Natural killer cell (primary cell): ENCODE data around the gene P3H2. TPM values are rescaled to one million over a fixed set of nuclear protein-coding genes. Genes with fewer than 3 reads are reported as not detected.

Experiments used
- ATAC-seq, 3 donors: fragments of 150-1000 bp in 2 of 3; fragments of 200-7000 bp in 1 of 3; cut with Tn5 transposase; 1 replicate in 1 of 3; 2 replicates in 2 of 3; pipeline ENCODE4 v1.10.0; 2021; ENCODE audit warnings: mild to moderate bottlenecking in 2 of 3, moderate library complexity in 2 of 3
- DNase-seq, 2 donors: peaks; one replicate each; pipeline versions ENCODE4 v3.0.0 to v3.0.0-alpha.2; 2013 to 2021; ENCODE audit warnings: mixed read lengths in 1 of 2
- H3K27ac ChIP-seq: one replicate; pipeline ENCODE4 v1.5.1; 2013; ENCODE audit warnings: mild to moderate bottlenecking, low read length
- H3K27me3 ChIP-seq: one replicate; pipeline ENCODE4 v1.6.1; 2013; ENCODE audit warnings: low read length; ENCODE audit not compliant: control insufficient read depth, insufficient read depth
- H3K36me3 ChIP-seq: one replicate; pipeline ENCODE4 v1.6.1; 2013; ENCODE audit warnings: low read length; ENCODE audit not compliant: control insufficient read depth, insufficient read depth
- H3K4me1 ChIP-seq: one replicate; pipeline ENCODE4 v1.6.1; 2013; ENCODE audit warnings: low read length; ENCODE audit not compliant: control insufficient read depth, insufficient read depth
- H3K4me3 ChIP-seq: one replicate; pipeline ENCODE4 v1.5.1; 2013; ENCODE audit warnings: low read length
- H3K9me3 ChIP-seq: one replicate; pipeline ENCODE4 v1.6.1; 2013; ENCODE audit warnings: low read length; ENCODE audit not compliant: control insufficient read depth, insufficient read depth
- H3K27ac Mint-ChIP-seq, 2 donors: one replicate each; pipeline ENCODE4 v1.8.0; 2022; ENCODE audit warnings: mild to moderate bottlenecking in 2 of 2, mixed read lengths in 2 of 2, moderate library complexity in 1 of 2
- H3K27me3 Mint-ChIP-seq, 2 donors: one replicate each; pipeline ENCODE4 v1.8.0; 2022; ENCODE audit warnings: low read depth in 2 of 2, mixed read lengths in 2 of 2
- H3K36me3 Mint-ChIP-seq: one replicate; pipeline ENCODE4 v1.8.0; 2022; ENCODE audit warnings: mixed read lengths
- H3K4me1 Mint-ChIP-seq, 2 donors: one replicate each; pipeline ENCODE4 v1.8.0; 2022; ENCODE audit warnings: mixed read lengths in 2 of 2
- H3K4me3 Mint-ChIP-seq: one replicate; pipeline ENCODE4 v1.8.0; 2022; ENCODE audit warnings: mild to moderate bottlenecking, moderate library complexity, mixed read lengths
- H3K9me3 Mint-ChIP-seq, 2 donors: one replicate each; pipeline ENCODE4 v1.8.0; 2022; ENCODE audit warnings: mixed read lengths in 2 of 2
- CTCF ChIP-seq: fragments of 200-600 bp; IDR thresholded peaks from one replicate; pipeline ENCODE4 v1.8.0; 2022; ENCODE audit warnings: antibody characterized with exemption
- WGBS: methylation state at CpG from one replicate; pipeline ENCODE4 v1.1.7; 2013; ENCODE audit warnings: missing lambda C conversion rate; ENCODE audit not compliant: insufficient coverage; 5-methylcytosine and 5-hydroxymethylcytosine counted together
- intact Hi-C: fragments of 100-400 bp; cut with micrococcal nuclease; formaldehyde crosslinking; loops from one replicate; pipeline ENCODE4 v1.14.2; 2022
- total RNA-seq, 4 donors: library from RNA; stranded (reverse); fragments of 120-200 nt in 1 of 4; gene quantifications; one replicate each; pipeline versions ENCODE4 v1.2.3 to v1.2.4, GENCODE V29; 2013 to 2022

The P3H2 gene
- total RNA-seq, 3 donors from 2014 or later (not counting 1 experiment from before 2014, with no cell fraction given), result 0.43 to 1.0 (median 0.64) TPM

DNA sequence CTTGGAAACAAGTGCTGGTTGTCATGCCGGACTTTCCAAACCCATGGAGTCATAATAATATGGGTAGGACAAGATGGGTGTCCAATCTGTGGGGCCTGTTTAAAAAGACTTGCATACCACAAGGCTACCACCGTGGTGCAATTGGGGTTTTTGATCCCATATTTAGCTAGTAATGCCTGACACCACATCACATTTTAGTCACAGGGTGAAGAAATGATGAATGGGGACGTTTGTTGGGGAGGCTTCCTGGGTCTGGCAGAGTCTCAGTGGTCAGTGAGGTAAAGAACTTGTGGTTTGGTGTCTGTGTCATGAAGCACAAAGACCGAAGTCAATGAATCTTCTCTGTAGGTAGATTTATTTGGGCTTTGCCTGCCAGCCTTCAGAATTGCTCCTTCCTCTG is 31.0 kb downstream of the P3H2 start:
- ATAC-seq (no peak), DNase-seq (no peak)
- intact Hi-C loops, result no loop called here
- Histone ChIP-seq H3K36me3 (no peaks in the 10 kb centered on the region), H3K27me3 (no peaks in the 10 kb centered on the region), H3K27ac (no peak overlapping the region), H3K4me1 (no peaks in the 10 kb centered on the region), H3K9me3 (no peaks in the 10 kb centered on the region), H3K4me3 (no peak overlapping the region)
- TF ChIP-seq CTCF, result no peak
- Mint-ChIP-seq H3K36me3 (no peaks in the 10 kb centered on the region), H3K9me3 (peaks cover 2 to 3% of the 10 kb centered on the region in 2 donors), H3K27me3 (no peaks in the 10 kb centered on the region), H3K4me1 (no peaks in the 10 kb centered on the region), H3K4me3 (no peak overlapping the region), H3K27ac (no peak overlapping the region)
- 58% methylated on average over 4 of the region's 4 CpGs for WGBS

DNA sequence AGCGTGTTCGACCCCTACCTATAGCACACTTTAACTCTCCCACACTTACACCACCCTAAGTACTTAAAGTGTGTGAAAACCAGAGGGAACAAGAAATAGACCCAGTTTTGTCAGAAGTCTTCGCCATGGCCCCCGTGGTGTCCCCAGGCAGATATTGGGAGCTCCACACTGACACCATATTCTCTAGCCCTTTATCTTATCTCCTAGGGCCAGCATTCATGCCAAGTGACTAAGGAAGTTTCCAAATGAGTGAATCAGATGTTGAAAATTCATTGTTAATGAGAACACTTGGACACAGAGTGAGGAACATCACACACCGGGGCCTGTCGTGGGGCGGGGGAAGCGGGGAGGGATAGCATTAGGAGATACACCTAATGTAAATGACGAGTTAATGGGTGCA is 31.8 kb downstream of the P3H2 start:
- H3K27me3 ChIP-seq, result no peaks in the 10 kb centered on the region
- no peaks in the 10 kb centered on the region for H3K27me3 Mint-ChIP-seq
- H3K4me3 Mint-ChIP-seq, result no peak overlapping the region
- intact Hi-C loops, result no loop called here
- no peak overlapping the region for H3K27ac Mint-ChIP-seq
- no peaks in the 10 kb centered on the region for H3K4me1 ChIP-seq
- WGBS, result 94% methylated on average over 7 of the region's 9 CpGs
- H3K36me3 Mint-ChIP-seq, result no peaks in the 10 kb centered on the region
- ATAC-seq (no peak), DNase-seq (no peak)
- H3K4me1 Mint-ChIP-seq, result no peaks in the 10 kb centered on the region
- no peaks in the 10 kb centered on the region for H3K9me3 ChIP-seq
- no peaks in the 10 kb centered on the region for H3K36me3 ChIP-seq
- TF ChIP-seq CTCF, result no peak
- H3K27ac ChIP-seq, result no peak overlapping the region
- H3K9me3 Mint-ChIP-seq, result peaks cover 2 to 3% of the 10 kb centered on the region in 2 donors
- H3K4me3 ChIP-seq, result no peak overlapping the region

- Histone ChIP-seq H3K27ac (no peak overlapping the region), H3K27me3 (no peaks in the 10 kb centered on the region), H3K4me3 (no peak overlapping the region), H3K9me3 (no peaks in the 10 kb centered on the region), H3K4me1 (no peaks in the 10 kb centered on the region), H3K36me3 (no peaks in the 10 kb centered on the region)
- no peak for ATAC-seq
- Mint-ChIP-seq H3K27me3 (no peaks in the 10 kb centered on the region), H3K4me1 (no peaks in the 10 kb centered on the region), H3K4me3 (no peak overlapping the region), H3K27ac (no peak overlapping the region), H3K9me3 (no peaks in the 10 kb centered on the region), H3K36me3 (no peaks in the 10 kb centered on the region)
- 90% methylated on average over 2 of the region's 2 CpGs for WGBS
- intact Hi-C loops, result no loop called here
- no peak for DNase-seq
- no peak for TF ChIP-seq CTCF
Observed at GRCh38 chr3:190086191-190086590, 34.5 kb downstream of the P3H2 start.

- H3K9me3 Mint-ChIP-seq, result no peaks in the 10 kb centered on the region
- TF ChIP-seq CTCF, result no peak
- no peaks in the 10 kb centered on the region for H3K36me3 Mint-ChIP-seq
- intact Hi-C loops, result no loop called here
- no peaks in the 10 kb centered on the region for H3K4me1 Mint-ChIP-seq
- no peak overlapping the region for H3K4me3 Mint-ChIP-seq
- H3K27me3 Mint-ChIP-seq, result no peaks in the 10 kb centered on the region
- Histone ChIP-seq H3K36me3 (no peaks in the 10 kb centered on the region), H3K27ac (no peak overlapping the region), H3K4me3 (no peak overlapping the region), H3K4me1 (no peaks in the 10 kb centered on the region), H3K9me3 (no peaks in the 10 kb centered on the region), H3K27me3 (no peaks in the 10 kb centered on the region)
- DNase-seq (no peak), ATAC-seq (no peak)
- no peak overlapping the region for H3K27ac Mint-ChIP-seq
- 87% methylated on average over 3 of the region's 3 CpGs for WGBS
Observed at GRCh38 chr3:190084983-190085382, 35.7 kb downstream of the P3H2 start.
